OCI-LY7 (cell line): ENCODE measurements around the gene PIEZO1.

Experiments
- CTCF ChIP-seq: fragments of 200-600 bp; sonication (generic); conservative IDR thresholded peaks from 2 replicates; pipeline ENCODE4 v1.5.1; 2014; ENCODE audit warnings: mild to moderate bottlenecking, antibody characterized with exemption, low read length, moderate library complexity, mixed read lengths
- EZH2phosphoT487 ChIP-seq: fragments of 200-600 bp; sonication (generic); IDR thresholded peaks from 2 replicates; pipeline ENCODE4 v1.6.1; 2018; ENCODE audit warnings: low read depth, borderline replicate concordance, mild to moderate bottlenecking, mixed run types, antibody characterized with exemption, low read length, moderate library complexity, mixed read lengths

GRCh38 chr16:88809676-88810165 is 24.7 kb upstream of the PIEZO1 start:
- TF ChIP-seq CTCF (no peak), EZH2phosphoT487 (no peak)
